Measurements from ENCODE around the gene MAFG.

Gene MAFG

GRCh38 chr17:81918832-81919545, 8.5 kb downstream of the MAFG start:
- TF ChIP-seq, protein P1, sequence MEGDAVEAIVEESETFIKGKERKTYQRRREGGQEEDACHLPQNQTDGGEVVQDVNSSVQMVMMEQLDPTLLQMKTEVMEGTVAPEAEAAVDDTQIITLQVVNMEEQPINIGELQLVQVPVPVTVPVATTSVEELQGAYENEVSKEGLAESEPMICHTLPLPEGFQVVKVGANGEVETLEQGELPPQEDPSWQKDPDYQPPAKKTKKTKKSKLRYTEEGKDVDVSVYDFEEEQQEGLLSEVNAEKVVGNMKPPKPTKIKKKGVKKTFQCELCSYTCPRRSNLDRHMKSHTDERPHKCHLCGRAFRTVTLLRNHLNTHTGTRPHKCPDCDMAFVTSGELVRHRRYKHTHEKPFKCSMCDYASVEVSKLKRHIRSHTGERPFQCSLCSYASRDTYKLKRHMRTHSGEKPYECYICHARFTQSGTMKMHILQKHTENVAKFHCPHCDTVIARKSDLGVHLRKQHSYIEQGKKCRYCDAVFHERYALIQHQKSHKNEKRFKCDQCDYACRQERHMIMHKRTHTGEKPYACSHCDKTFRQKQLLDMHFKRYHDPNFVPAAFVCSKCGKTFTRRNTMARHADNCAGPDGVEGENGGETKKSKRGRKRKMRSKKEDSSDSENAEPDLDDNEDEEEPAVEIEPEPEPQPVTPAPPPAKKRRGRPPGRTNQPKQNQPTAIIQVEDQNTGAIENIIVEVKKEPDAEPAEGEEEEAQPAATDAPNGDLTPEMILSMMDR (IDR thresholded peaks at IDR 0.05): no peak

GRCh38 chr17:81917565-81918332, 9.8 kb downstream of the MAFG start, which contains the start of gene SIRT7:
SIRT7 (minus strand) TSS chr17:81918176; CDS start chr17:81918131, 45 bp downstream.
- TF ChIP-seq, protein P1 (IDR thresholded peaks at IDR 0.05): no peak

- TF ChIP-seq, protein P1 (IDR thresholded peaks at IDR 0.05): no peak
These were observed 11.1 kb downstream of the MAFG start for GRCh38 chr17:81916234-81917001.

DNA sequence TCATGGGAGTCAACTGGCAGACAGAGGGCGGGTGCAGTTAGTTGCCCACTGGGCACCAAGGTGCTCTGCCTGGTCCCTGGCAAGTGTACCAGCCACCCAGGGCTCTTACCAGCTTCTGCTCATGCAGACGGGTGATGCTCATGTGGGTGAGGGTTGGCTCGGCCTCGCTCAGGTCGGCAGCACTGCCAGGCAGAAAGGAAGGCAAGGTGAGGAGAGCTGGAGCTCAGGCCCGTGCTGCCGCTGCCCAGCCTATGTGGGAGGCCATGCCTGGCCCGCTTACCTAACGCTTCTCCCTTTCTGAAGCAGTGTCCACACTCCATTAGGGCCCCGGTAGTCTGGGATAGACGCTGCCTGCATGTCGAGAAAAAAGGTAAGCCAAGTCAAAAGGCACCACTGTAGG, 12.2 kb downstream of the MAFG start:
- TF ChIP-seq, protein P1 (IDR thresholded peaks at IDR 0.05): no peak

DNA sequence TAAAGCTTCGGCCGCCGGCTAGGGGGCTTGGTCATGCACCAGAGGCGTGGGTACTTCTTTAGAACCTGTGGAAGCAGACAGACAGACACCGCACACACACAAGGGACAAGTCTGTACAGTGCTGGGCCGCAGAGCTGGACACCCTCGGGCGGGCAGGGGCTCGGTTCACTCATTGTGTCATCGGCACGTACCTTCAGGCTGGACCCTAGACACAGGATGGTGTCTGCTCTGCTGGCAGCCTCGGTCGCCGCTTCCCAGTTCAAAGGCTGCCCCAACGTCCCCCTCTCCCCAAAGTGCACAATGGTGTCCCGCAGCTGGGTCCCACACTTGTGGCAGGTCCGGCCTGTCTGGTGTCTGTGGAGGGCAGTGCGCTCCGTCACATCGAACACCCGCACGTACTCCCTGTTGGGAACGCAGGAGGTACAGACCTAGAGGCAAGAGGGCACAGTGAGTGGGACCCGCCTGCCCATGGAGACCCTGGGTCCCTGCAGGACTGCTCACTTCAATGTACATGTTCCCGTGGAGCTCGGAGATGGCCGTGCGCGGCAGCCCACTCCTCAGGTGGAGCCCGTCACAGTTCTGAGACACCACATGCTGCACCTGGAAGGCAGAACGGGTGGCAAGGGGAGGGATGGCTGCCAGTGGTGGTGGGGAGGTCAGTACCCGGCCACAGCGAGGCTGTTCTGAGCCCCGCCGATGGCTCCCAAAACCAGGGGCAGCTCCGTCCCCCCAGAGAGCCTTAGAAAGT, 13.3 kb downstream of the MAFG start:
- TF ChIP-seq, protein P1 (IDR thresholded peaks at IDR 0.05): no peak

DNA sequence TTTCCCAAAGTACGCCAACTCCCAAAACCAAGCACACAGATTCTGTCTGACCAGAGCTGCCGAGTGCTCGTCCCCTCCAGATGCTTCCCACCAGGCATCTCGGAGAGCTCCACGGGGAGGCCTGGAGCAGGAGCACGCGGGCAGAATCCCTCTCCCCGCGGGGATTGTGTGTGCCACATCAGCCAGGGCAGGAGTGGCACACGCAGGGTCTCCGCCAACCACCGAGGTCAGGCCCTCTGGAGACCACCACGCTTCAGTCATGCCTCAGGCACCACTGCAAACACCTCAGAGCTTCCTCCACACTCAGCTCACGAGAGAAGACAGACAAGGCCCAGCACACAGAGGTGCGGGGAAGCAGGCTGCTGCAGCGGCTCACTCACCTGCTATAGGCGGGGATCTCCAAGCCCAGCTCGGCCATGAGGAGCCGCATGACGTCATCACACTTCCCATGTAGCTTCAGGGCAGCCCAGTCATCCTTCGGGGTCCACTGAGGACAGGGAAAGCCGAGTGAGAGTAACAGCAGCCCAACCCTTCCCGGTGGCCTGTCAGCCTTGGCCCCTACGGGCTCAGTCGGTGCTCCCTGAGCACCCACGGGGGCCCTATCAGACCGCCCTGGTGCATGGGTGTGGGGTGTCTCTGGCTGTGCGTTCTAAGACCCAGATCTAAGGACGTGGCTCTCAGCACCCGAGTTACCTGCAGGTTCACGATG, 14.0 kb downstream of the MAFG start:
- TF ChIP-seq, protein P1 (IDR thresholded peaks at IDR 0.05): no peak

Measured in LNCAP (cell line).